Esophagus muscularis mucosa (tissue), 4 donors: ENCODE data around the gene EEF1AKMT2. TPM values are rescaled to one million over a fixed set of nuclear protein-coding genes. Genes with fewer than 3 reads are reported as not detected.
"Not testable (repeated sequence)": the region's sequence is repeated elsewhere in the genome, so short reads cannot be mapped to it uniquely, and the experiment has no call there.

ENCODE experiments used
- DNase-seq: peaks from one replicate; pipeline ENCODE4 v3.0.0-alpha.2; 2017; ENCODE audit errors: extremely low spot score
- H3K27ac ChIP-seq, 4 donors: fragments of 200-600 bp; sonication (generic); replicated peaks in 1 of 4; 1 replicate in 3 of 4; 2 replicates in 1 of 4; pipeline ENCODE4 v1.5.1; 2016 to 2019; ENCODE audit warnings: mild to moderate bottlenecking in 1 of 4
- H3K27me3 ChIP-seq, 4 donors: fragments of 200-600 bp; sonication (generic); one replicate each; pipeline versions ENCODE4 v1.5.1 to v1.6.0; 2016 to 2019
- H3K36me3 ChIP-seq, 4 donors: fragments of 200-600 bp; sonication (generic); one replicate each; pipeline ENCODE4 v1.5.1; 2016 to 2019
- H3K4me1 ChIP-seq, 4 donors: fragments of 200-600 bp; sonication (generic); one replicate each; pipeline ENCODE4 v1.5.1; 2016 to 2019
- H3K4me3 ChIP-seq, 4 donors: fragments of 200-600 bp; sonication (generic); 1 replicate in 2 of 4; 2 replicates in 2 of 4; pipeline ENCODE4 v1.5.1; 2016 to 2019; ENCODE audit warnings: mild to moderate bottlenecking in 4 of 4, moderate library complexity in 1 of 4
- H3K9me3 ChIP-seq, 4 donors: fragments of 200-600 bp; sonication (generic); 1 replicate in 3 of 4; 2 replicates in 1 of 4; pipeline ENCODE4 v1.5.1; 2016 to 2019
- CTCF ChIP-seq, 3 experiments: fragments of 200-600 bp in 2 of 3; fragments of 450-650 bp in 1 of 3; sonication (generic) in 2 of 3; IDR thresholded peaks; one replicate each; pipeline ENCODE4 v1.5.1; 2017 to 2019; ENCODE audit warnings: antibody characterized with exemption in 3 of 3, mild to moderate bottlenecking in 2 of 3, moderate library complexity in 1 of 3
- EP300 ChIP-seq: sonication (generic); formaldehyde crosslinking; IDR thresholded peaks from one replicate; pipeline ENCODE4 v1.6.1; 2017; ENCODE audit warnings: antibody characterized with exemption
- POLR2A ChIP-seq: fragments of 450-650 bp; IDR thresholded peaks from one replicate; pipeline ENCODE4 v1.6.1; 2017; ENCODE audit warnings: antibody characterized with exemption, moderate library complexity, mild to moderate bottlenecking, low read depth
- POLR2AphosphoS5 ChIP-seq, 2 donors: sonication (generic); formaldehyde crosslinking; IDR thresholded peaks; one replicate each; pipeline ENCODE4 v1.6.1; 2017; ENCODE audit warnings: antibody characterized with exemption in 2 of 2
- WGBS: methylation state at CpG from one replicate; pipeline ENCODE4 v1.1.5; 2018; 5-methylcytosine and 5-hydroxymethylcytosine counted together
- intact Hi-C: fragments of 100-400 bp; cut with DNase I; formaldehyde crosslinking; loops from one replicate; pipeline ENCODE4 v1.15.1; 2023
- total RNA-seq, 4 donors: library from RNA; depleted of rRNA; stranded (reverse); fragments of >200 nt; gene quantifications; one replicate each; pipeline versions ENCODE4 v1.1.0 to v1.2.1, GENCODE V29; 2016

The EEF1AKMT2 gene
- total RNA-seq, 4 donors from 2014 or later = 9.0 to 11.9 (median 10.0) TPM

- no peak for DNase-seq
- Histone ChIP-seq H3K9me3 (no peaks in the 10 kb centered on the region), H3K4me3 (no peak overlapping the region), H3K36me3 (peaks cover 65 to 85% (median 76%) of the 10 kb centered on the region in 4 donors), H3K27ac (peak overlapping the region in 3 of 4 donors; percentile 7 to 55 (median 20)), H3K4me1 (no peaks in the 10 kb centered on the region), H3K27me3 (no peaks in the 10 kb centered on the region)
- WGBS = 90% methylated on average over 8 of the region's 8 CpGs
- intact Hi-C loops = loop anchor here (5.0 kb wide), 1 partner anchor 297 kb away; no protein-coding TSS in a partner anchor
- no peak for TF ChIP-seq CTCF (IDR thresholded peaks at IDR 0.05)
- no peak for TF ChIP-seq POLR2A
- TF ChIP-seq POLR2AphosphoS5 (IDR thresholded peaks at IDR 0.05) = no peak
- no peak for TF ChIP-seq EP300
Measured at GRCh38 chr10:124829447-124830115, 37.9 kb upstream of the EEF1AKMT2 start.

DNA sequence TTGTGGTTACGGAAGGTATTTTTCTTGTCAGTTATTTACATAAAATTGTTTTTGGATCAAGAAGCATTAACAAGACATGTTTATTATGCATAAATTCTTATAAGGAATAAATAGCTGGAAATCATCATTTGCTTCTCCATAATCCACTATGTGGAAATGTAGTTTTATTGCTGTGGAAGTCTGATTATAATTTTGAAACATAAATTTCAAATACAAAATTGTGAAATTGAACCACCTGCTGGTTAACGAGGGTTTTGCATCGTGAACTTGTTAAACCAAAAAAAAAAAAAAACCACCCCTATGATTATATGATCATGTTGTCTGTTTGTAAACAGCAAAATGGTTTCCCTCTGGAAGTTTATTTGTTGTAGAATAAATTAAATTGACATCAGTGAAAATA is 35.8 kb upstream of the EEF1AKMT2 start:
- Histone ChIP-seq H3K4me3 (no peak overlapping the region), H3K9me3 (no peaks in the 10 kb centered on the region), H3K4me1 (no peaks in the 10 kb centered on the region), H3K36me3 (peaks cover 46 to 65% (median 61%) of the 10 kb centered on the region in 4 donors), H3K27me3 (no peaks in the 10 kb centered on the region), H3K27ac (no peak overlapping the region)
- TF ChIP-seq POLR2AphosphoS5 (IDR thresholded peaks at IDR 0.05) (no peak), CTCF (IDR thresholded peaks at IDR 0.05) (peak; percentile 47 to 63 (median 47)), POLR2A (no peak), EP300 (no peak)
- intact Hi-C loops = loop anchor here (5.0 kb wide), 1 partner anchor 295 kb away; no protein-coding TSS in a partner anchor
- 44% methylated on average over 3 of the region's 3 CpGs for WGBS
- no peak for DNase-seq

DNA sequence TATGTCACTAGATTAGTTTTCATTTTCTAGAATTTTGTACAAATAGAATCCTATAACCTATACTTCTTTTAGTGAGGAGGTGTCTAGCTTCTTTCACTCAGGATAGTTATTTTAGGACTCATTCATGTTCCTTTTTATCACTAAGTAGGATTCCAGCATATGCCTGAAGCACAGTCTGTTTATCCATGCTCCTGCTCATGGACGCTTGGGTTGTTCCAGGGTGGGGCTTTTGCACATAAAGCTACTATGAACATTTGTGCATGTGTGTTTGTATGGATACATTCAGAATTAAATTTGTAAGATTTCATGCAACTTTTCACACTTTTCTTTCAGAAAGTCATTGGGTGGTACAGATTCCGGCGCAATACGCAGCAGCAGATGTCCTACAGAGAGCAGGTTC is 34.6 kb upstream of the EEF1AKMT2 start:
- no peak overlapping the region for H3K4me3 ChIP-seq
- no peak overlapping the region for H3K27ac ChIP-seq
- peaks cover 38 to 63% (median 58%) of the 10 kb centered on the region in 4 donors for H3K36me3 ChIP-seq
- TF ChIP-seq EP300 (no peak), CTCF (IDR thresholded peaks at IDR 0.05) (no peak), POLR2A (no peak), POLR2AphosphoS5 (IDR thresholded peaks at IDR 0.05) (no peak)
- no peaks in the 10 kb centered on the region for H3K9me3 ChIP-seq
- H3K27me3 ChIP-seq = no peaks in the 10 kb centered on the region
- no peaks in the 10 kb centered on the region for H3K4me1 ChIP-seq
- WGBS = 95% methylated on average over 4 of the region's 4 CpGs
- DNase-seq = no peak
- intact Hi-C loops = loop anchor here (5.0 kb wide), 1 partner anchor 294 kb away; no protein-coding TSS in a partner anchor

GRCh38 chr10:124825702-124826101 is 34.0 kb upstream of the EEF1AKMT2 start:
- Histone ChIP-seq H3K36me3 (peaks cover 35 to 63% (median 59%) of the 10 kb centered on the region in 4 donors), H3K27ac (no peak overlapping the region), H3K27me3 (no peaks in the 10 kb centered on the region), H3K4me1 (no peaks in the 10 kb centered on the region), H3K4me3 (no peak overlapping the region), H3K9me3 (no peaks in the 10 kb centered on the region)
- no peak for TF ChIP-seq EP300
- TF ChIP-seq CTCF (IDR thresholded peaks at IDR 0.05) = no peak
- TF ChIP-seq POLR2A = no peak
- no peak for TF ChIP-seq POLR2AphosphoS5 (IDR thresholded peaks at IDR 0.05)
- no peak for DNase-seq
- intact Hi-C loops = loop anchor here (5.0 kb wide), 1 partner anchor 293 kb away; no protein-coding TSS in a partner anchor

DNA sequence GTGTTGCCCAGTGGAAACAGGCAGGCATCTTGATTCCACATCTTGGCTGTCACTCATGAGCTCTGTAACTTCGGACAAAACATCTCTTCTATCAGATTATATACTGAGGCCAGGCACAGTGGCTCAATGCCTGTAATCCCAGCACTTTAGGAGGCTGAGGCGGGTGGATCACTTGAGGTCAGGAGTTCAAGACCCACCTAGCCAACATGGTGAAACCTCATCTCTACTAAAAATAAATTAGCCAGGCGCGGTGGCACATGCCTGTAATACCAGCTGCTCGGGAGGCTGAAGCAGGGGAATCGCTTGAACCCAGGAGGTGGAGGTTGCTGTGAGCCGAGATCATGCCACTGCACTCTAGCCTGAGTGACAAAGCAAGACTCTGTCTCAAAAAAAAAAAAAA is 33.2 kb upstream of the EEF1AKMT2 start:
- H3K4me1 ChIP-seq, H3K27me3 ChIP-seq, H3K27ac ChIP-seq, H3K4me3 ChIP-seq, DNase-seq, H3K9me3 ChIP-seq: not testable (repeated sequence)
- intact Hi-C loops = loop anchor here (5.0 kb wide), 1 partner anchor 293 kb away; no protein-coding TSS in a partner anchor
- 95% methylated on average over 7 of the region's 7 CpGs for WGBS
- peaks cover 30 to 63% (median 59%) of the 10 kb centered on the region in 4 donors for H3K36me3 ChIP-seq
